Brain microvascular endothelial cell (primary cell): ENCODE data around the gene CTCFL.

ENCODE experiments used
- DNase-seq: peaks from one replicate; pipeline ENCODE4 v3.0.0-alpha.2; 2020
- H3K27ac ChIP-seq: fragments of 250-450 bp; sonication (Bioruptor Pico); 2 replicates; pipeline ENCODE4 v1.5.1; 2020; ENCODE audit warnings: mild to moderate bottlenecking, moderate library complexity
- H3K27me3 ChIP-seq: fragments of 250-450 bp; sonication (Bioruptor Pico); replicated peaks from 2 replicates; pipeline ENCODE4 v1.5.1; 2020; ENCODE audit warnings: mild to moderate bottlenecking
- H3K36me3 ChIP-seq: fragments of 250-450 bp; sonication (Bioruptor Pico); replicated peaks from 2 replicates; pipeline ENCODE4 v1.5.1; 2020; ENCODE audit warnings: mild to moderate bottlenecking
- H3K4me3 ChIP-seq: 2 replicates; pipeline ENCODE4 v1.5.1; 2011; ENCODE audit warnings: low read depth, mild to moderate bottlenecking, control low read depth, low read length, moderate library complexity
- CTCF ChIP-seq: IDR thresholded peaks from 2 replicates; pipeline ENCODE4 v1.5.1; 2011; ENCODE audit warnings: low read depth, mild to moderate bottlenecking, moderate library complexity, low read length, control low read depth, inconsistent platforms; ENCODE audit errors: missing control alignments
- in situ Hi-C: cut with HindIII; loops from 2 replicates; pipeline ENCODE4 v1.10.0; 2017; ENCODE audit warnings: low sequenced_read_pairs, low pct_ligation_motif_present

Gene CTCFL

GRCh38 chr20:57540890-57541580 is 16.1 kb upstream of the CTCFL start:
- no peak for DNase-seq
- H3K36me3 ChIP-seq, result no peaks in the 10 kb centered on the region
- no peak overlapping the region for H3K27ac ChIP-seq
- peaks cover 8% of the 10 kb centered on the region for H3K27me3 ChIP-seq
- H3K4me3 ChIP-seq, result no peak overlapping the region
- no peak for TF ChIP-seq CTCF
- in situ Hi-C loops, result no loop called here

GRCh38 chr20:57539889-57540288 is 14.9 kb upstream of the CTCFL start:
- TF ChIP-seq CTCF, result no peak
- Histone ChIP-seq H3K36me3 (no peaks in the 10 kb centered on the region), H3K27me3 (peaks cover 6% of the 10 kb centered on the region), H3K27ac (no peak overlapping the region), H3K4me3 (no peak overlapping the region)
- no peak for DNase-seq
- in situ Hi-C loops, result no loop called here

DNA sequence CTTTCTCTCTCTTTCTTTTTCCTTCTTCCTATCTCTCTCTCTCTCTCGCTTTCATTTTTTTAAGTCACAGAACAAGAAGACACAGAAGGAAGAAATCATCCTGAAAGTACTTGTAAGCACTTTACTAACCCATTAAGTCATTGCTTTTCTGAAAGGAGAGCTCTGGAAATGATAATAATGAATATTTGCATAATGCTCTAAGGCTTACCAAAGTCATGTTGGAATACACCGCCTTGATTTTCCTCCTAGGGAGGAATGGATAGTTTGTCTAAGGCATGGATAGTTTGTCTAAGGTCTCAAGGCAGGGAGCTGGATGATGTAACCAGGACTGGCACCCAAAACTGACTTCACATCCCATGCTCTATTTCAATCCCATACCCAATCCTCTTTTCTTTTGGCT is 12.9 kb upstream of the CTCFL start:
- in situ Hi-C loops, result no loop called here
- H3K27me3 ChIP-seq, result no peaks in the 10 kb centered on the region
- DNase-seq, result no peak
- H3K36me3 ChIP-seq, result no peaks in the 10 kb centered on the region
- H3K4me3 ChIP-seq, result no peak overlapping the region
- no peak overlapping the region for H3K27ac ChIP-seq
- no peak for TF ChIP-seq CTCF

DNA sequence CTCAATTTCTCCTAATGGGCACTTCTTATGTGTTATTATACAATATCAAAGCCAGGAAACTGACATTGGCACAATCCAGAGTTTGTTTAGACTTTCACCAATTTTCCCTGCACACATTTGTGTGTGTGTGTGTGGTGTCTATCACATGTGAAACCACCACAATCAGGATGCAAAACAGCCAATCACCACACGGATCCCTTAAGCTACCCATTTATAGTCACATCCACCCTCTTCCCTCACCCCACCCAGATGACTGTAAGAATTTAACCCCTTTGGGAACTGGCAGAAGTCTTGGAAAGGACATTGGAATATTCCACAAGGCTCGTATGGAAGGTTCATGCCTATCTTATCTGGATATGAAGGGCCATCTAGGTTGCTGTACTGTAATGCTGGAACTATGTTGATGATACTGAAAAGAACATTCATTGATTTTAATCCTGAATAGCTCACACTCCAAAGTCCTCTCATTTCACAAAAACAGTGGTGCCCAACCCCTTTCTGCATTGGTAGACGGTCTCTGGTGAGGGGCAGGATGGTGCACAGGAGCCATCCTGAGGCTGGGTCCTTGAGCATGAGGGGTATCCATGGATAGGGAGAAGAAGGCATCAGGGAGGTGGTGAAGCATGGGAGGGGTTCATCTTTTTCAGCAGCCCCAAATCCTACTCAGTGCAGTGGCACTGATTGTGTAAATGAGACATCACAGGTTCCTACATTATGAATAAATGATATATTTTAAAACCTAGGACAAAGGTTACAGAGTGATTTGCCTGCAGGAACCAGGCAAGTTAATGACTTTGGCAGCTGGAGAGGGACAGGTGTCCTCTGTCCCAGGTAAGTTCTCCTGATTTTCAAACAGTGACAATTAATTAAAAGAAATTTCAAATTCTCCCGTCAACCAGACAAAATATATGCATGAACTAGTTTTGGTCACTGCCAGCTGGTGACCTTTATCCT is 12.1 kb upstream of the CTCFL start:
- no peak for DNase-seq
- no peak overlapping the region for H3K4me3 ChIP-seq

GRCh38 chr20:57536120-57536708 is 11.3 kb upstream of the CTCFL start:
- DNase-seq, result no peak
- TF ChIP-seq CTCF, result no peak
- Histone ChIP-seq H3K27me3 (no peaks in the 10 kb centered on the region), H3K36me3 (no peaks in the 10 kb centered on the region), H3K4me3 (no peak overlapping the region), H3K27ac (no peak overlapping the region)
- in situ Hi-C loops, result no loop called here

More for the DNA sequence above, 12.1 kb upstream of the CTCFL start:
- in situ Hi-C loops, result no loop called here
- Histone ChIP-seq H3K27ac (no peak overlapping the region), H3K27me3 (no peaks in the 10 kb centered on the region), H3K36me3 (no peaks in the 10 kb centered on the region)
- no peak for TF ChIP-seq CTCF
